ENCODE results near the gene CDC37. TPM values are rescaled to one million over a fixed set of nuclear protein-coding genes. Genes with fewer than 3 reads are reported as not detected.
"Not testable (repeated sequence)": the region's sequence is repeated elsewhere in the genome, so short reads cannot be mapped to it uniquely, and the experiment has no call there.

The CDC37 gene
- total and polyA plus RNA-seq, 2 of the 4 experiments (the other 2 are of a cell fraction) = 209 to 650 TPM

GRCh38 chr19:10412257-10412977, 9.1 kb upstream of the CDC37 start (continued):
- TF ChIP-seq POLR2A (IDR thresholded peaks at IDR 0.05; ENCODE audit: low read depth, low read length) = no peak

GRCh38 chr19:10411224-10411623, 7.9 kb upstream of the CDC37 start:
- H2AK5ac ChIP-seq (ENCODE audit: low read depth, low read length); H3K4me2 ChIP-seq (ENCODE audit: low read depth, low read length); BruUV-seq (replicated peaks); H3K36me3 ChIP-seq (ENCODE audit: control insufficient read depth, insufficient read depth, low read length); H3K9ac ChIP-seq (ENCODE audit: low read depth, low read length); H2BK5ac ChIP-seq (ENCODE audit: low read depth, low read length, poor library complexity, severe bottlenecking); POLR2A ChIA-PET (ENCODE audit: unreplicated experiment); H4K8ac ChIP-seq (ENCODE audit: low read depth in 2 of 2, low read length in 2 of 2); H3K4ac ChIP-seq (ENCODE audit: low read depth, low read length); H4K5ac ChIP-seq (ENCODE audit: low read depth, low read length); ATAC-seq (ENCODE audit: low read depth); H4K91ac ChIP-seq (ENCODE audit: insufficient read depth, low read depth, low read length); H2AFZ ChIP-seq (replicated peaks; ENCODE audit: low read length, poor library complexity); H3K14ac ChIP-seq (replicated peaks; ENCODE audit: low read depth, low read length); H3K4me1 ChIP-seq (ENCODE audit: control insufficient read depth, insufficient read depth, low read length); dilution Hi-C loops (cut with HindIII; ENCODE audit: low sequenced_read_pairs, unreplicated experiment); H3K27me3 ChIP-seq (ENCODE audit: control insufficient read depth, insufficient read depth, low read length); H3K79me1 ChIP-seq (ENCODE audit: low read depth in 1 of 2, low read length in 2 of 2); H3K4me3 ChIP-seq (ENCODE audit: insufficient read depth, low read depth, low read length); H3K56ac ChIP-seq (ENCODE audit: extremely low read depth, insufficient read depth, low read length); H3K23ac ChIP-seq (ENCODE audit: low read depth, low read length); H2BK15ac ChIP-seq (ENCODE audit: low read depth, low read length); H2BK20ac ChIP-seq (ENCODE audit: low read depth, low read length); CTCF ChIA-PET; H4K20me1 ChIP-seq (ENCODE audit: insufficient read depth, low read length); H3K9me1 ChIP-seq (ENCODE audit: insufficient read depth, low read length); H2BK120ac ChIP-seq (ENCODE audit: low read depth, low read length); H2AK9ac ChIP-seq (replicated peaks; ENCODE audit: low read depth, low read length, poor library complexity); H3K9me3 ChIP-seq (ENCODE audit: control insufficient read depth, insufficient read depth, low read length); H3K27ac ChIP-seq (ENCODE audit: insufficient read depth, low read length); DNase-seq; intact Hi-C loops (cut with micrococcal nuclease); in situ Hi-C loops (cut with MboI; ENCODE audit: low sequenced_read_pairs); H3K18ac ChIP-seq (ENCODE audit: low read depth, low read length): not testable (repeated sequence)
- WGBS, 2 experiments (ENCODE audit: extremely low coverage in 2 of 2, insufficient read length in 1 of 2) = 82% methylated on average over 3 of the region's 5 CpGs; no CpG with 5 or more reads in 1 of the 2 experiments

Measured in IMR-90 (cell line).